ENCODE data around the gene SRGAP2C. TPM values are rescaled to one million over a fixed set of nuclear protein-coding genes. Genes with fewer than 3 reads are reported as not detected.

The SRGAP2C gene
- total RNA-seq, result 17.6 and 24.8 TPM in 2 replicates

GRCh38 chr1:121184290-121185127 is at the start of gene SRGAP2C, which contains the start of gene FAM72B:
TSS of gene SRGAP2C (plus strand) at chr1:121184975. CDS start at chr1:121187447, 2,472 bp downstream.
TSS of gene FAM72B (minus strand) at chr1:121184340. CDS start at chr1:121183489, 851 bp downstream.

Other genes starting within 250 kb of the SRGAP2C start
- gene FAM72B, start 635 bp upstream of the SRGAP2C start, total RNA-seq, result 1.9 and 3.3 TPM in 2 replicates

Measured in aortic smooth muscle cell (primary cell).